ENCODE measurements around the gene CPNE9. TPM values are rescaled to one million over a fixed set of nuclear protein-coding genes. Genes with fewer than 3 reads are reported as not detected.

CPNE9 gene
- total RNA-seq, 4 donors from 2014 or later, result not detected

DNA sequence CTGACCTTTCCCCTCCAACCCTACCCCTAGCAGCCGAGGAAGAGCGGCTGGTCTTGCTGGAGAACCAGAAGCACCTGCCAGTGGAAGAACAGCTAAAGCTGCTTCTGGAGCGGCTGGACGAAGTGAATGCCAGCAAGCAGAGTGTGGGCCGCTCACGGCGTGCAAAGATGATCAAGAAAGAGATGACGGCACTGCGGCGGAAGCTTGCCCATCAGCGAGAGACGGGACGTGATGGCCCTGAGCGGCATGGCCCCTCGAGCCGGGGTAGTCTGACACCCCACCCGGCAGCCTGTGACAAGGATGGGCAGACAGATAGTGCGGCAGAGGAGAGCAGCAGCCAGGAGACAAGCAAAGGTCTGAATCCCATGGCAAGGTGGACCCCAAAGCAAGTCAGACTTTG, 39.9 kb downstream of the CPNE9 start:
- TF ChIP-seq, protein P1, sequence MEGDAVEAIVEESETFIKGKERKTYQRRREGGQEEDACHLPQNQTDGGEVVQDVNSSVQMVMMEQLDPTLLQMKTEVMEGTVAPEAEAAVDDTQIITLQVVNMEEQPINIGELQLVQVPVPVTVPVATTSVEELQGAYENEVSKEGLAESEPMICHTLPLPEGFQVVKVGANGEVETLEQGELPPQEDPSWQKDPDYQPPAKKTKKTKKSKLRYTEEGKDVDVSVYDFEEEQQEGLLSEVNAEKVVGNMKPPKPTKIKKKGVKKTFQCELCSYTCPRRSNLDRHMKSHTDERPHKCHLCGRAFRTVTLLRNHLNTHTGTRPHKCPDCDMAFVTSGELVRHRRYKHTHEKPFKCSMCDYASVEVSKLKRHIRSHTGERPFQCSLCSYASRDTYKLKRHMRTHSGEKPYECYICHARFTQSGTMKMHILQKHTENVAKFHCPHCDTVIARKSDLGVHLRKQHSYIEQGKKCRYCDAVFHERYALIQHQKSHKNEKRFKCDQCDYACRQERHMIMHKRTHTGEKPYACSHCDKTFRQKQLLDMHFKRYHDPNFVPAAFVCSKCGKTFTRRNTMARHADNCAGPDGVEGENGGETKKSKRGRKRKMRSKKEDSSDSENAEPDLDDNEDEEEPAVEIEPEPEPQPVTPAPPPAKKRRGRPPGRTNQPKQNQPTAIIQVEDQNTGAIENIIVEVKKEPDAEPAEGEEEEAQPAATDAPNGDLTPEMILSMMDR (IDR thresholded peaks at IDR 0.05), result no peak
- no peak for DNase-seq (ENCODE audit: low spot score)
- no peak for ATAC-seq (ENCODE audit: low FRiP score)

- no peak for DNase-seq (ENCODE audit: low spot score)
- TF ChIP-seq, protein P1 (IDR thresholded peaks at IDR 0.05), result no peak
- ATAC-seq (ENCODE audit: low FRiP score), result no peak
Observed at GRCh38 chr3:9744162-9744561, 40.5 kb downstream of the CPNE9 start.

- DNase-seq (ENCODE audit: low spot score), result no peak
- TF ChIP-seq, protein P1 (IDR thresholded peaks at IDR 0.05), result no peak
- no peak for ATAC-seq (ENCODE audit: low FRiP score)
Observed at GRCh38 chr3:9745521-9745920, 41.9 kb downstream of the CPNE9 start.

DNA sequence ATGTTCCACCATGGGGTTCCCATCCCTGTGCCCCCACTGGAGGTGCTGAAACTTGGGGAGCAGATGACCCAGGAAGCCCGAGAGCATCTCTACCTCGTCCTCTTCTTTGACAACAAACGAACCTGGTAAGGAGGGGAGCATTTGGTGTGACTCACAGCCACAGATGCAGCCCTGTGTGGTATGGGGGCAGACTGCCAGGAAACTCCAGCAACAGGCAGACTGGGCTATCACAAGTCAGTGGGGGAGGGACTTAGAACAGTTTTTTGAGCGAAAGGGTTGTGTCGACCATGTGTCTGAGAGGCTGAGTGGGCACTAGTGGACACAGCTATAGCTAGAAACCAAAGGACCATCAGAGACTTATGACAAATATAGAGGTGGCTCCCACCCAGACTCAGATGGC, 42.7 kb downstream of the CPNE9 start:
- DNase-seq (ENCODE audit: low spot score) (no peak), ATAC-seq (ENCODE audit: low FRiP score) (no peak)
- TF ChIP-seq, protein P1 (IDR thresholded peaks at IDR 0.05), result no peak

GRCh38 chr3:9747267-9747666, 43.6 kb downstream of the CPNE9 start:
- ATAC-seq (ENCODE audit: low FRiP score) (no peak), DNase-seq (ENCODE audit: low spot score) (no peak)
- TF ChIP-seq, protein P1 (IDR thresholded peaks at IDR 0.05), result no peak

GRCh38 chr3:9748031-9748430, 44.4 kb downstream of the CPNE9 start:
- TF ChIP-seq, protein P1 (IDR thresholded peaks at IDR 0.05), result no peak
- ATAC-seq (ENCODE audit: low FRiP score) (no peak), DNase-seq (ENCODE audit: low spot score) (no peak)

DNA sequence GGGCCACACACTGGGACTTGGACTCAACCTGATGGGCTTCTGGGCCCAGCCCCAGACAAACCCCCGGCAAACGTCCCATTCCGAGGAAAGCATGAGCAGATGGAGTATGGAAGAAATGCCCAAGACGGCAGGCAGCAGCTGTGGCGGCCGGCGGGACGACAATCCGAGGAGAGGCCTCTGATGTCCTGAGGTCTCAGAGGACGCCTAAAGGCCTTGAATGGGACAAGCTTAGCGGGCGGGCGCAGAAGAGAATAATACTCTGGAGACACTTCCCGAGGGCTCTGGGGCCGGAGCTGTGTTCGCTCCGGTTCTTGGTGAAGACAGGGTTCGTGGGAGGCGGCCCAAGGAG, 45.6 kb downstream of the CPNE9 start:
- ATAC-seq (ENCODE audit: low FRiP score) (peak; percentile 13), DNase-seq (ENCODE audit: low spot score) (no peak)
- TF ChIP-seq, protein P1 (IDR thresholded peaks at IDR 0.05), result no peak

Measured in omental fat pad (tissue), 4 donors.